ENCODE measurements around the gene MYO1G.

DNA sequence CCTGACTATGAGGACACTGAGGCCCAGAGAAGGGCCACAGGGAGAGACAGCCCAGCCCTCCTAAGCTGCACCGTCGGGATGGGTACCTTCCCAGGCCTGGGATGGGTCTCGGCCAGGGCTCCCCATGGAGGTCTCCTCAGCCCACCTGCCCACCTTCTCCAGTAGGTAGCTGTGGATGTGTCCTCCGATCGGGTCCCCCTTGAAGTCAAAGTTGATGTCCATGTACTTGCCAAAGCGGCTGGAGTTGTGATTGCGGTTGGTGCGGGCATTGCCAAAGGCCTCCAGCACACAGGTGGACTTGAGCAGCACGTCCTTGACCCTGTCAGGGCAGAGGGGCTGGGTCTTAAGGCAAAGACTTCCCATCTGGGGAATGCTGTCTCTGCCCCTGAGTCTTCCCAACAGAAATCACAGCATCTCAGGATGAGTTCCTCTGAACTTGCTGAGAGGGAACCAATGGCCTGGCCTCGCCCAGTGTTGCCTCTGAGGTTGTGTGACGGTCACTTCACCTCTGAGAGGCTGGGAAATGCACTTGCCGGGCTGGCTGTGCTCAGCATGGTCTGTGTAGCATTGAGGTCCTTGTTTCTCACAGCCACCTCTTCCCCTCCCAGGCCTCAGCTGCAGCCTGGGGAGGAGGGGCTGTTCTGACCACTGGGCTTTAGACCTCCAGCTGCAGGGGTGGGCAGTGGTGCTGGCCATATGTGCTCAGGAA, 3.3 kb downstream of the MYO1G start:
- TF ChIP-seq, protein P1, sequence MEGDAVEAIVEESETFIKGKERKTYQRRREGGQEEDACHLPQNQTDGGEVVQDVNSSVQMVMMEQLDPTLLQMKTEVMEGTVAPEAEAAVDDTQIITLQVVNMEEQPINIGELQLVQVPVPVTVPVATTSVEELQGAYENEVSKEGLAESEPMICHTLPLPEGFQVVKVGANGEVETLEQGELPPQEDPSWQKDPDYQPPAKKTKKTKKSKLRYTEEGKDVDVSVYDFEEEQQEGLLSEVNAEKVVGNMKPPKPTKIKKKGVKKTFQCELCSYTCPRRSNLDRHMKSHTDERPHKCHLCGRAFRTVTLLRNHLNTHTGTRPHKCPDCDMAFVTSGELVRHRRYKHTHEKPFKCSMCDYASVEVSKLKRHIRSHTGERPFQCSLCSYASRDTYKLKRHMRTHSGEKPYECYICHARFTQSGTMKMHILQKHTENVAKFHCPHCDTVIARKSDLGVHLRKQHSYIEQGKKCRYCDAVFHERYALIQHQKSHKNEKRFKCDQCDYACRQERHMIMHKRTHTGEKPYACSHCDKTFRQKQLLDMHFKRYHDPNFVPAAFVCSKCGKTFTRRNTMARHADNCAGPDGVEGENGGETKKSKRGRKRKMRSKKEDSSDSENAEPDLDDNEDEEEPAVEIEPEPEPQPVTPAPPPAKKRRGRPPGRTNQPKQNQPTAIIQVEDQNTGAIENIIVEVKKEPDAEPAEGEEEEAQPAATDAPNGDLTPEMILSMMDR (IDR thresholded peaks at IDR 0.05): no peak
- no peak for TF ChIP-seq POLR2A (IDR thresholded peaks at IDR 0.05)

All from esophagus squamous epithelium (tissue), 4 donors.